Progenitor cell of endocrine pancreas (in vitro differentiated cells): ENCODE data around the gene CNNM4. TPM values are rescaled to one million over a fixed set of nuclear protein-coding genes. Genes with fewer than 3 reads are reported as not detected.

ENCODE experiments used
- microRNA-seq: library from miRNA; unstranded; fragments of <30 nt; microRNA quantifications from one replicate; pipeline ENCODE4 v1.1.0, GENCODE V29; 2020; ENCODE audit warnings: borderline number of aligned reads; ENCODE audit not compliant: unreplicated experiment
- total RNA-seq: library from RNA; stranded (reverse); gene quantifications from 2 replicates; pipeline ENCODE4 v1.2.1, GENCODE V29; 2021

CNNM4 gene
- total RNA-seq, 1 donor from 2014 or later = 11.1 TPM

Small RNAs within 50 kb of the gene (microRNA-seq; reads per million reads assigned to microRNA genes)
- 4.8 reads per million for gene MIR3127

Other genes with a start within 250 kb of the CNNM4 start
- 7.1 and 7.7 TPM in 2 replicates for gene ARID5A, start 224.2 kb upstream of the CNNM4 start, total RNA-seq
- 53.6 and 57.7 TPM in 2 replicates for gene KANSL3, start 122.6 kb upstream of the CNNM4 start, total RNA-seq
- 1.0 and 1.5 TPM in 2 replicates for gene FER1L5, start 118.1 kb upstream of the CNNM4 start, total RNA-seq
- 34.0 and 36.0 TPM in 2 replicates for gene LMAN2L, start 20.8 kb upstream of the CNNM4 start, total RNA-seq
- gene CNNM3, start 55.4 kb downstream of the CNNM4 start, total RNA-seq = 48.4 and 54.0 TPM in 2 replicates
- gene ANKRD23, start 83.1 kb downstream of the CNNM4 start, total RNA-seq = 6.1 and 8.3 TPM in 2 replicates
- 16.1 and 17.4 TPM in 2 replicates for gene ANKRD39, start 97.1 kb downstream of the CNNM4 start, total RNA-seq
- gene SEMA4C, start 109.2 kb downstream of the CNNM4 start, total RNA-seq = 74.8 and 75.0 TPM in 2 replicates
- gene FAM178B, start 225.7 kb downstream of the CNNM4 start, total RNA-seq = not detected in 2 replicates